Measurements from ENCODE around the gene KRTAP5-10.

Gene KRTAP5-10

GRCh38 chr11:71542879-71543777, 22.2 kb upstream of the KRTAP5-10 start:
- Histone ChIP-seq H2BK12ac (ENCODE audit: low read length in 2 of 2) (no peak overlapping the region), H2AK5ac (ENCODE audit: low read length, severe bottlenecking) (no peak overlapping the region), H3K36me3 (ENCODE audit: control insufficient read depth in 1 of 2, insufficient read depth in 2 of 2, low read depth in 1 of 2, low read length in 2 of 2) (no peaks in the 10 kb centered on the region), H3K9me3 (ENCODE audit: control insufficient read depth, low read length) (peaks cover 10% of the 10 kb centered on the region), H3K4ac (ENCODE audit: low read depth in 1 of 2, low read length in 2 of 2) (no peak overlapping the region), H3K14ac (ENCODE audit: low read length in 2 of 2) (no peak overlapping the region), H3K18ac (ENCODE audit: low read depth in 1 of 2, low read length in 2 of 2) (no peak overlapping the region), H3K4me3 (ENCODE audit: insufficient read depth in 1 of 2, low read depth in 1 of 2, low read length in 2 of 2) (no peak overlapping the region), H3K9ac (ENCODE audit: low read length) (no peak overlapping the region), H3K27ac (ENCODE audit: low read length, poor library complexity, severe bottlenecking) (no peak overlapping the region), H2AFZ (ENCODE audit: low read depth, low read length) (no peak overlapping the region), H2BK15ac (ENCODE audit: low read depth, poor library complexity, severe bottlenecking) (no peak overlapping the region), H4K91ac (ENCODE audit: low read length) (no peak overlapping the region), H3K27me3 (ENCODE audit: control insufficient read depth in 1 of 2, insufficient read depth in 1 of 2, low read length in 2 of 2) (peaks cover 8 to 25% of the 10 kb centered on the region in 2 experiments), H3K4me2 (ENCODE audit: low read length, poor library complexity, severe bottlenecking) (no peak overlapping the region), H2BK120ac (ENCODE audit: low read depth, low read length) (no peak overlapping the region), H3K4me1 (ENCODE audit: control insufficient read depth, insufficient read depth, low read depth, low read length) (no peaks in the 10 kb centered on the region), H3K79me1 (replicated peaks; ENCODE audit: low read length, poor library complexity, severe bottlenecking) (no peaks in the 10 kb centered on the region), H2BK5ac (ENCODE audit: low read depth, low read length, poor library complexity, severe bottlenecking) (no peak overlapping the region), H4K8ac (ENCODE audit: low read length) (no peak overlapping the region), H3K23ac (ENCODE audit: low read length in 2 of 2) (no peak overlapping the region)
- WGBS = 68% methylated on average over 15 of the region's 15 CpGs
- DNase-seq = no peak

DNA sequence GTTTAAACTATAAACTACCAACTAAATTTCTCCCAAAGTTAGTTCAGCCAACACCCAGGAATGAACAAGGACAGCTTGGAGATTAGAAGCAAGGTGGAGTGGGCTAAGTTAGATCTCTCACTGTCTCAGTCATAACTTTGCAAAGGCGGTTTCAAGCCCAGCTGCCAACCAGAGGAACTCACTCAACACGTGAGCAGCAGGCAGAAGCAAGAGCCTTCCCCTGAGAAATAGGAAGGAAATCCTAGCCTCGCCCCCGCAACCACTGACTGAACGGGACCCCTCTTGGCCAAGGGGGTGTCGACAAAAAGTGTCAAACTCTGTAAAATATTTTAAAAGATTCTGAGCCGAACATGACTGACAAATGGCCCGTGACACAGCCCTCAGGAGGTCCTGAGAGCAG, 21.5 kb upstream of the KRTAP5-10 start:
- H3K79me1 ChIP-seq (replicated peaks; ENCODE audit: low read length, poor library complexity, severe bottlenecking) = no peaks in the 10 kb centered on the region
- H2BK120ac ChIP-seq (ENCODE audit: low read depth, low read length) = no peak overlapping the region
- H3K4me3 ChIP-seq (ENCODE audit: insufficient read depth in 1 of 2, low read depth in 1 of 2, low read length in 2 of 2) = no peak overlapping the region
- no peaks in the 10 kb centered on the region for H3K36me3 ChIP-seq (ENCODE audit: control insufficient read depth in 1 of 2, insufficient read depth in 2 of 2, low read depth in 1 of 2, low read length in 2 of 2)
- H4K8ac ChIP-seq (ENCODE audit: low read length) = no peak overlapping the region
- H3K4me2 ChIP-seq (ENCODE audit: low read length, poor library complexity, severe bottlenecking) = no peak overlapping the region
- no peak overlapping the region for H2BK12ac ChIP-seq (ENCODE audit: low read length in 2 of 2)
- H3K14ac ChIP-seq (ENCODE audit: low read length in 2 of 2) = no peak overlapping the region
- no peak overlapping the region for H3K27ac ChIP-seq (ENCODE audit: low read length, poor library complexity, severe bottlenecking)
- H2BK15ac ChIP-seq (ENCODE audit: low read depth, poor library complexity, severe bottlenecking) = no peak overlapping the region
- no peak overlapping the region for H3K23ac ChIP-seq (ENCODE audit: low read length in 2 of 2)
- H3K18ac ChIP-seq (ENCODE audit: low read depth in 1 of 2, low read length in 2 of 2) = no peak overlapping the region
- WGBS = 83% methylated on average over 6 of the region's 8 CpGs
- H2BK5ac ChIP-seq (ENCODE audit: low read depth, low read length, poor library complexity, severe bottlenecking) = no peak overlapping the region
- no peak for DNase-seq
- no peak overlapping the region for H3K9ac ChIP-seq (ENCODE audit: low read length)
- no peak overlapping the region for H2AK5ac ChIP-seq (ENCODE audit: low read length, severe bottlenecking)
- no peak overlapping the region for H3K4ac ChIP-seq (ENCODE audit: low read depth in 1 of 2, low read length in 2 of 2)
- H3K9me3 ChIP-seq (ENCODE audit: control insufficient read depth, low read length) = peaks cover 10% of the 10 kb centered on the region
- peaks cover 2 to 32% of the 10 kb centered on the region in 2 experiments for H3K27me3 ChIP-seq (ENCODE audit: control insufficient read depth in 1 of 2, insufficient read depth in 1 of 2, low read length in 2 of 2)
- no peaks in the 10 kb centered on the region for H3K4me1 ChIP-seq (ENCODE audit: control insufficient read depth, insufficient read depth, low read depth, low read length)
- H2AFZ ChIP-seq (ENCODE audit: low read depth, low read length) = no peak overlapping the region
- no peak overlapping the region for H4K91ac ChIP-seq (ENCODE audit: low read length)

GRCh38 chr11:71544525-71545214, 20.7 kb upstream of the KRTAP5-10 start:
- H3K18ac ChIP-seq (ENCODE audit: low read depth in 1 of 2, low read length in 2 of 2) = no peak overlapping the region
- no peak overlapping the region for H2BK120ac ChIP-seq (ENCODE audit: low read depth, low read length)
- H3K27me3 ChIP-seq (ENCODE audit: control insufficient read depth in 1 of 2, insufficient read depth in 1 of 2, low read length in 2 of 2) = peaks cover 5 to 40% of the 10 kb centered on the region in 2 experiments
- H3K4ac ChIP-seq (ENCODE audit: low read depth in 1 of 2, low read length in 2 of 2) = no peak overlapping the region
- no peak overlapping the region for H2AK5ac ChIP-seq (ENCODE audit: low read length, severe bottlenecking)
- H3K9ac ChIP-seq (ENCODE audit: low read length) = no peak overlapping the region
- H3K4me3 ChIP-seq (ENCODE audit: insufficient read depth in 1 of 2, low read depth in 1 of 2, low read length in 2 of 2) = no peak overlapping the region
- no peak overlapping the region for H2BK5ac ChIP-seq (ENCODE audit: low read depth, low read length, poor library complexity, severe bottlenecking)
- H3K79me1 ChIP-seq (replicated peaks; ENCODE audit: low read length, poor library complexity, severe bottlenecking) = no peaks in the 10 kb centered on the region
- H2BK15ac ChIP-seq (ENCODE audit: low read depth, poor library complexity, severe bottlenecking) = no peak overlapping the region
- WGBS = 70% methylated on average over 5 of the region's 6 CpGs
- H3K27ac ChIP-seq (ENCODE audit: low read length, poor library complexity, severe bottlenecking) = no peak overlapping the region
- H3K23ac ChIP-seq (ENCODE audit: low read length in 2 of 2) = no peak overlapping the region
- no peak overlapping the region for H3K4me2 ChIP-seq (ENCODE audit: low read length, poor library complexity, severe bottlenecking)
- no peak for DNase-seq
- H2BK12ac ChIP-seq (ENCODE audit: low read length in 2 of 2) = no peak overlapping the region
- H2AFZ ChIP-seq (ENCODE audit: low read depth, low read length) = no peak overlapping the region
- H3K14ac ChIP-seq (ENCODE audit: low read length in 2 of 2) = no peak overlapping the region
- H4K91ac ChIP-seq (ENCODE audit: low read length) = no peak overlapping the region
- no peaks in the 10 kb centered on the region for H3K4me1 ChIP-seq (ENCODE audit: control insufficient read depth, insufficient read depth, low read depth, low read length)
- H3K9me3 ChIP-seq (ENCODE audit: control insufficient read depth, low read length) = peaks cover 10% of the 10 kb centered on the region
- H3K36me3 ChIP-seq (ENCODE audit: control insufficient read depth in 1 of 2, insufficient read depth in 2 of 2, low read depth in 1 of 2, low read length in 2 of 2) = no peaks in the 10 kb centered on the region
- H4K8ac ChIP-seq (ENCODE audit: low read length) = no peak overlapping the region

- no peak overlapping the region for H4K91ac ChIP-seq (ENCODE audit: low read length)
- no peak for DNase-seq
These were observed 19.9 kb upstream of the KRTAP5-10 start for GRCh38 chr11:71545405-71545966.

More at GRCh38 chr11:71545405-71545966, 19.9 kb upstream of the KRTAP5-10 start:
- Histone ChIP-seq H3K4ac (ENCODE audit: low read depth in 1 of 2, low read length in 2 of 2) (no peak overlapping the region), H2BK15ac (ENCODE audit: low read depth, poor library complexity, severe bottlenecking) (no peak overlapping the region), H3K4me3 (ENCODE audit: insufficient read depth in 1 of 2, low read depth in 1 of 2, low read length in 2 of 2) (no peak overlapping the region), H2AK5ac (ENCODE audit: low read length, severe bottlenecking) (no peak overlapping the region), H2BK120ac (ENCODE audit: low read depth, low read length) (no peak overlapping the region), H3K9ac (ENCODE audit: low read length) (no peak overlapping the region), H3K14ac (ENCODE audit: low read length in 2 of 2) (no peak overlapping the region), H4K8ac (ENCODE audit: low read length) (no peak overlapping the region), H3K4me2 (ENCODE audit: low read length, poor library complexity, severe bottlenecking) (no peak overlapping the region), H3K79me1 (replicated peaks; ENCODE audit: low read length, poor library complexity, severe bottlenecking) (no peaks in the 10 kb centered on the region), H3K18ac (ENCODE audit: low read depth in 1 of 2, low read length in 2 of 2) (no peak overlapping the region), H2BK5ac (ENCODE audit: low read depth, low read length, poor library complexity, severe bottlenecking) (no peak overlapping the region), H2BK12ac (ENCODE audit: low read length in 2 of 2) (no peak overlapping the region), H3K9me3 (ENCODE audit: control insufficient read depth, low read length) (peaks cover 10% of the 10 kb centered on the region), H3K4me1 (ENCODE audit: control insufficient read depth, insufficient read depth, low read depth, low read length) (no peaks in the 10 kb centered on the region), H3K27me3 (ENCODE audit: control insufficient read depth in 1 of 2, insufficient read depth in 1 of 2, low read length in 2 of 2) (peaks cover 5 to 46% of the 10 kb centered on the region in 2 experiments), H3K36me3 (ENCODE audit: control insufficient read depth in 1 of 2, insufficient read depth in 2 of 2, low read depth in 1 of 2, low read length in 2 of 2) (no peaks in the 10 kb centered on the region), H3K27ac (ENCODE audit: low read length, poor library complexity, severe bottlenecking) (no peak overlapping the region), H2AFZ (ENCODE audit: low read depth, low read length) (no peak overlapping the region), H3K23ac (ENCODE audit: low read length in 2 of 2) (no peak overlapping the region)
- WGBS = 93% methylated on average over 11 of the region's 12 CpGs

All from mesenchymal stem cell (in vitro differentiated cells and primary cell).